Prostate gland (tissue), 2 donors: Measurements from ENCODE around the gene NKRF. TPM values are rescaled to one million over a fixed set of nuclear protein-coding genes. Genes with fewer than 3 reads are reported as not detected.

ENCODE experiments used
- DNase-seq: peaks from one replicate; pipeline ENCODE4 v3.0.0-alpha.2; 2019; ENCODE audit warnings: low spot score
- H3K27ac ChIP-seq, 2 donors: fragments of 200-600 bp; sonication (generic); 2 replicates each; pipeline ENCODE4 v1.5.1; 2017 to 2019
- H3K27me3 ChIP-seq: fragments of 200-600 bp; sonication (generic); replicated peaks from 2 replicates; pipeline ENCODE4 v1.5.1; 2019; ENCODE audit not compliant: insufficient read depth
- H3K36me3 ChIP-seq, 2 donors: fragments of 200-600 bp; sonication (generic); 1 replicate in 1 of 2; 2 replicates in 1 of 2; pipeline versions ENCODE4 v1.5.1 to v1.8.1; 2017 to 2019
- H3K4me1 ChIP-seq: fragments of 200-600 bp; sonication (generic); replicated peaks from 2 replicates; pipeline ENCODE4 v1.5.1; 2019
- H3K4me3 ChIP-seq, 2 donors: fragments of 200-600 bp; sonication (generic); 2 replicates each; pipeline ENCODE4 v1.5.1; 2017 to 2019
- H3K9me3 ChIP-seq: fragments of 200-600 bp; sonication (generic); 2 replicates; pipeline ENCODE4 v1.5.1; 2017
- CTCF ChIP-seq, 4 experiments: fragments of 200-600 bp in 2 of 4; fragments of 450-650 bp in 2 of 4; sonication (generic) in 2 of 4; IDR thresholded peaks; 1 replicate in 3 of 4; 2 replicates in 1 of 4; pipeline ENCODE4 v1.5.1; 2016 to 2019; ENCODE audit warnings: antibody characterized with exemption in 4 of 4, mild to moderate bottlenecking in 2 of 4, moderate library complexity in 2 of 4
- POLR2A ChIP-seq: fragments of 450-650 bp; IDR thresholded peaks from one replicate; pipeline ENCODE4 v1.6.1; 2016; ENCODE audit warnings: antibody characterized with exemption, mild to moderate bottlenecking
- POLR2AphosphoS5 ChIP-seq: sonication (generic); formaldehyde crosslinking; IDR thresholded peaks from one replicate; pipeline ENCODE4 v1.6.1; 2017; ENCODE audit warnings: antibody characterized with exemption
- WGBS: methylation state at CpG from one replicate; pipeline ENCODE4 v1.1.5; 2018; 5-methylcytosine and 5-hydroxymethylcytosine counted together
- intact Hi-C: fragments of 100-400 bp; cut with DNase I; formaldehyde crosslinking; loops from one replicate; pipeline ENCODE4 v1.14.2; 2022
- total RNA-seq, 2 donors: library from RNA; depleted of rRNA; stranded (reverse); fragments of >200 nt; gene quantifications; one replicate each; pipeline ENCODE4 v1.1.0, GENCODE V29; 2016

Gene NKRF
- total RNA-seq, 2 donors from 2014 or later = 6.6 to 6.9 TPM

DNA sequence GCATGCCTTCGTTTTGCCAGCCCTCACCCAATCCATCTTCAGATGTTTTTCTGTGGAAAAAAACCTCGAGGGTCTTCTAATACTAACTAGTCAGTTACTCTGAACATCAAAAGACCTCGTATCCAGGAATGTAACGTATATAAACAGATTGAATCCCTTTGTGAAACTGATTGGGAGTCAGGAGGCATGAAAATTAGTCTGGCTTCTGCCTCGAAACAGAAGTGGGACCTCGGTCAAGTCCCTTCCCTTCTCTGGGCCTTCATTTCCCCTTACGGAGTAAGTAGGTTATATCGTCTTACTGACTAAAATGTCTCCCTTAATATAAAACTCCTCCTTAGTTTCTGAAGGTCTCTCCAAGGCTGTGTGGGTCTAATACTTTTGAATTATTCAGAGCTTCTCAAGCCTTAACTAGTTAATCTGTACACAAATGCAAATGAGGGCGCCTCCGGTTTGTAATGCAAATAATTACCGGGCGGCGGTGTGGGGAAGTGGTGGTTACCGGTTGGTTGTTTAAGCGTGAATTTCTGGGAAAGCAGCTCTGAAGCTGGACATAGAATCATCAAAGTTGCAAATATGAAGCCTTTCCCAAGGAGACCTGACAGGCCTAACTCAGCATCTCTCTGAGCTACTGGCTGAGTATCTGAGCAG lies 11.4 kb upstream of the NKRF start:
- H3K4me1 ChIP-seq = no peaks in the 10 kb centered on the region
- no peak overlapping the region for H3K27ac ChIP-seq
- no peak for DNase-seq
- no peak overlapping the region for H3K4me3 ChIP-seq
- H3K36me3 ChIP-seq = no peaks in the 10 kb centered on the region
- H3K27me3 ChIP-seq = no peaks in the 10 kb centered on the region
- TF ChIP-seq POLR2AphosphoS5 (no peak), POLR2A (no peak), CTCF (IDR thresholded peaks at IDR 0.05) (no peak)
- 74% methylated on average over 15 of the region's 15 CpGs for WGBS
- no peaks in the 10 kb centered on the region for H3K9me3 ChIP-seq
- intact Hi-C loops = loop anchor here (10.0 kb wide), 1 partner anchor 117 kb away; no protein-coding TSS in a partner anchor

- 74% methylated on average over 13 of the region's 13 CpGs for WGBS
These were observed 8.6 kb upstream of the NKRF start for GRCh38 chrX:119614776-119615175.

GRCh38 chrX:119607018-119607389 lies 780 bp upstream of the NKRF start:
- TF ChIP-seq CTCF (IDR thresholded peaks at IDR 0.05) = no peak
- TF ChIP-seq POLR2AphosphoS5 = no peak
- no peak for TF ChIP-seq POLR2A
- intact Hi-C loops = loop anchor here (10.0 kb wide), 1 partner anchor 268 kb away; the partner anchor contains the start of genes NDUFA1 and RNF113A
- DNase-seq = no peak
- 28% methylated on average over 7 of the region's 7 CpGs for WGBS
- Histone ChIP-seq H3K27ac (peak overlapping the region; percentile 91), H3K4me1 (no peaks in the 10 kb centered on the region), H3K27me3 (no peaks in the 10 kb centered on the region), H3K9me3 (no peaks in the 10 kb centered on the region), H3K4me3 (peak overlapping the region; percentile 55 to 56), H3K36me3 (no peaks in the 10 kb centered on the region)

More at GRCh38 chrX:119614776-119615175, 8.6 kb upstream of the NKRF start:
- Histone ChIP-seq H3K36me3 (no peaks in the 10 kb centered on the region), H3K4me3 (no peak overlapping the region), H3K27ac (no peak overlapping the region), H3K9me3 (no peaks in the 10 kb centered on the region), H3K4me1 (no peaks in the 10 kb centered on the region), H3K27me3 (no peaks in the 10 kb centered on the region)
- no peak for TF ChIP-seq POLR2AphosphoS5
- no peak for TF ChIP-seq CTCF (IDR thresholded peaks at IDR 0.05)
- no peak for DNase-seq
- intact Hi-C loops = loop anchor here (10.0 kb wide), 1 partner anchor 120 kb away; no protein-coding TSS in a partner anchor

GRCh38 chrX:119605464-119606279 lies 552 bp downstream of the NKRF start:
- no peaks in the 10 kb centered on the region for H3K27me3 ChIP-seq
- H3K36me3 ChIP-seq = no peaks in the 10 kb centered on the region
- no peaks in the 10 kb centered on the region for H3K4me1 ChIP-seq
- DNase-seq = peak; percentile 20
- under 1% methylated on average over 40 of the region's 68 CpGs for WGBS
- H3K4me3 ChIP-seq = peak overlapping the region; percentile 55 to 56
- TF ChIP-seq POLR2A (no peak), POLR2AphosphoS5 (no peak), CTCF (IDR thresholded peaks at IDR 0.05) (no peak)
- no peaks in the 10 kb centered on the region for H3K9me3 ChIP-seq
- peak overlapping the region; percentile 91 for H3K27ac ChIP-seq
- intact Hi-C loops = loop anchor here (10.0 kb wide), 1 partner anchor 269 kb away; the partner anchor contains the start of genes NDUFA1 and RNF113A
